Measurements from ENCODE around the gene TMEM91. TPM values are rescaled to one million over a fixed set of nuclear protein-coding genes. Genes with fewer than 3 reads are reported as not detected.

Gene TMEM91
- total and polyA plus RNA-seq, 2 donors (not counting 3 experiments of a cell fraction or from before 2014, with no cell fraction given) = 9.0 to 13.2 TPM

DNA sequence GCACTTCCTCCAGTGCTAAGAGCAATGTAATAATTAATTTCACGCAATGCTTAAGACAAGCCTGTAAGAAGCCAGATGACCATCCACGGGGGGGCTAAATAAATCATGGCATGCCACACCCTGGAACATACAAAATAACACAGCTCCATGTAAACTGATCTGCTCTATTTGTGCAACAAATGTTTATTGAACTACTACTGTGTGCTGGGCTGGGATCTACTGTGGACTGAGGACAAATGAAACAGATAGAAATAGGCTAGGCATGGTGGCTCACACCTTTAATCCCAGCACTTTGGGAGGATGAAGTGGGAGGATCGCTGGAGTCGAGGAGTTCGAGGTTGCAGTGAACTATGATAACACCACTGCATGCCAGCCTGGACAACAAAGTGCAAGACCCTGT is 43.9 kb upstream of the TMEM91 start:
- dilution Hi-C loops (cut with MboI; ENCODE audit: extremely low pct_ligation_motif_present, low sequenced_read_pairs) (no loop called here), intact Hi-C loops (cut with micrococcal nuclease) (no loop called here)
- H3K4me1 ChIP-seq (ENCODE audit: control insufficient read depth, extremely low read depth, insufficient read depth, low read length) = peaks cover 22% of the 10 kb centered on the region
- H3K36me3 ChIP-seq (ENCODE audit: control insufficient read depth in 2 of 2, extremely low read depth in 1 of 2, insufficient read depth in 2 of 2, low read length in 2 of 2) = peaks cover 19 to 47% of the 10 kb centered on the region in 2 experiments
- FAIRE-seq (no peak), DNase-seq (ENCODE audit: low read depth, low spot score) (no peak)
- BruUV-seq (replicated peaks) = no TSS peak
- H3K9ac ChIP-seq (replicated peaks; ENCODE audit: extremely low read depth, insufficient read depth, low read length) = no peak overlapping the region
- H3K4me3 ChIP-seq (replicated peaks in 1 of 3; ENCODE audit: insufficient read depth in 1 of 3, low read depth in 1 of 3, low read length in 3 of 3) = no peak overlapping the region
- H3K27ac ChIP-seq (ENCODE audit: insufficient read depth, low read depth, low read length) = no peak overlapping the region
- no peak overlapping the region for H3K4me2 ChIP-seq (ENCODE audit: insufficient read depth, low read length)
- CTCF ChIA-PET = no interaction called here
- no peaks in the 10 kb centered on the region for H3K9me1 ChIP-seq (replicated peaks; ENCODE audit: control insufficient read depth, extremely low read depth, insufficient read depth, low read length)
- H4K20me1 ChIP-seq (replicated peaks; ENCODE audit: control insufficient read depth, extremely low read depth, insufficient read depth, low read length) = no peaks in the 10 kb centered on the region
- POLR2A ChIA-PET = no interaction called here
- TF ChIP-seq POLR2A (IDR thresholded peaks at IDR 0.05; ENCODE audit: low read depth, low read length) (peak; percentile 13), FOS (IDR thresholded peaks at IDR 0.05; ENCODE audit: borderline replicate concordance, insufficient read depth, low read length) (no peak)
- H3K9me3 ChIP-seq (replicated peaks; ENCODE audit: control insufficient read depth, insufficient read depth, low read length) = no peaks in the 10 kb centered on the region
- H3K27me3 ChIP-seq (ENCODE audit: control insufficient read depth in 2 of 2, insufficient read depth in 2 of 2, low read length in 2 of 2) = no peaks in the 10 kb centered on the region
- no peak overlapping the region for H2AFZ ChIP-seq (ENCODE audit: low read depth, low read length)
- peaks cover 24% of the 10 kb centered on the region for H3K79me2 ChIP-seq (ENCODE audit: control insufficient read depth, insufficient read depth, low read length)

GRCh38 chr19:41334793-41335192 is 41.5 kb upstream of the TMEM91 start:
- Histone ChIP-seq H3K9ac (replicated peaks; ENCODE audit: extremely low read depth, insufficient read depth, low read length) (no peak overlapping the region), H3K4me3 (replicated peaks in 1 of 3; ENCODE audit: insufficient read depth in 1 of 3, low read depth in 1 of 3, low read length in 3 of 3) (no peak overlapping the region), H3K4me1 (ENCODE audit: control insufficient read depth, extremely low read depth, insufficient read depth, low read length) (peaks cover 5% of the 10 kb centered on the region), H4K20me1 (replicated peaks; ENCODE audit: control insufficient read depth, extremely low read depth, insufficient read depth, low read length) (no peaks in the 10 kb centered on the region), H3K36me3 (ENCODE audit: control insufficient read depth in 2 of 2, extremely low read depth in 1 of 2, insufficient read depth in 2 of 2, low read length in 2 of 2) (peaks cover 25 to 48% of the 10 kb centered on the region in 2 experiments), H2AFZ (ENCODE audit: low read depth, low read length) (no peak overlapping the region), H3K4me2 (ENCODE audit: insufficient read depth, low read length) (no peak overlapping the region), H3K27ac (ENCODE audit: insufficient read depth, low read depth, low read length) (peak overlapping the region; percentile 40), H3K79me2 (ENCODE audit: control insufficient read depth, insufficient read depth, low read length) (peaks cover 37% of the 10 kb centered on the region), H3K9me1 (replicated peaks; ENCODE audit: control insufficient read depth, extremely low read depth, insufficient read depth, low read length) (no peaks in the 10 kb centered on the region), H3K9me3 (replicated peaks; ENCODE audit: control insufficient read depth, insufficient read depth, low read length) (no peaks in the 10 kb centered on the region), H3K27me3 (ENCODE audit: control insufficient read depth in 2 of 2, insufficient read depth in 2 of 2, low read length in 2 of 2) (no peaks in the 10 kb centered on the region)
- no TSS peak for BruUV-seq (replicated peaks)
- FAIRE-seq = no peak
- dilution Hi-C loops (cut with MboI; ENCODE audit: extremely low pct_ligation_motif_present, low sequenced_read_pairs) (no loop called here), intact Hi-C loops (cut with micrococcal nuclease) (no loop called here)
- ChIA-PET CTCF (interaction anchor here (1.3 kb wide), 1 partner anchor 13 kb away, joined by 4 read pairs; no protein-coding TSS in a partner anchor), POLR2A (no interaction called here)
- peak; percentile 46 for DNase-seq (ENCODE audit: low read depth, low spot score)
- TF ChIP-seq GATA2 (IDR thresholded peaks at IDR 0.05; ENCODE audit: insufficient read depth, insufficient read length, low read depth, low read length) (no peak), POLR2AphosphoS5 (IDR thresholded peaks at IDR 0.05; ENCODE audit: insufficient read depth, low read depth, low read length) (no peak), EZH2 (IDR thresholded peaks at IDR 0.05; ENCODE audit: borderline replicate concordance, low read depth, low read length, severe bottlenecking) (no peak), JUN (IDR thresholded peaks at IDR 0.05; ENCODE audit: borderline replicate concordance, insufficient read depth, insufficient read length, low read depth) (no peak), MYC (IDR thresholded peaks at IDR 0.05; ENCODE audit: low read depth, low read length) (no peak), POLR2A (IDR thresholded peaks at IDR 0.05; ENCODE audit: low read depth, low read length) (no peak), FOS (IDR thresholded peaks at IDR 0.05; ENCODE audit: borderline replicate concordance, insufficient read depth, low read length) (no peak)
- TF ChIP-seq, protein P1, sequence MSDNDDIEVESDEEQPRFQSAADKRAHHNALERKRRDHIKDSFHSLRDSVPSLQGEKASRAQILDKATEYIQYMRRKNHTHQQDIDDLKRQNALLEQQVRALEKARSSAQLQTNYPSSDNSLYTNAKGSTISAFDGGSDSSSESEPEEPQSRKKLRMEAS (IDR thresholded peaks at IDR 0.05; ENCODE audit: insufficient read depth, insufficient read length) = no peak
